ENCODE results near the gene FOXP1. TPM values are rescaled to one million over a fixed set of nuclear protein-coding genes. Genes with fewer than 3 reads are reported as not detected.

The FOXP1 gene
- total RNA-seq, 4 donors from 2014 or later: 169 to 300 (median 202) TPM

GRCh38 chr3:71087143-71088018 lies 496.1 kb downstream of the FOXP1 start:
- no peak overlapping the region for H3K27ac ChIP-seq
- no peak overlapping the region for H3K4me3 ChIP-seq
- H3K4me1 ChIP-seq: peaks cover 6 to 66% (median 7%) of the 10 kb centered on the region in 3 donors
- no peaks in the 10 kb centered on the region for H3K27me3 ChIP-seq
- no peaks in the 10 kb centered on the region for H3K9me3 ChIP-seq
- no peak for ATAC-seq
- no peaks in the 10 kb centered on the region for H3K36me3 ChIP-seq
- TF ChIP-seq CTCF (IDR thresholded peaks at IDR 0.05) (no peak), EP300 (IDR thresholded peaks at IDR 0.05) (no peak), POLR2A (IDR thresholded peaks at IDR 0.05) (no peak), POLR2AphosphoS5 (IDR thresholded peaks at IDR 0.05) (no peak)
- 83 to 93% methylated on average over 7 to 9 of the region's 9 CpGs for WGBS, 2 donors (ENCODE audit: low coverage in 1 of 2)

- H3K36me3 ChIP-seq: no peaks in the 10 kb centered on the region
- TF ChIP-seq CTCF (IDR thresholded peaks at IDR 0.05) (no peak), POLR2A (IDR thresholded peaks at IDR 0.05) (no peak), EP300 (IDR thresholded peaks at IDR 0.05) (no peak), POLR2AphosphoS5 (IDR thresholded peaks at IDR 0.05) (no peak)
- H3K27me3 ChIP-seq: no peaks in the 10 kb centered on the region
- WGBS, 2 donors (ENCODE audit: low coverage in 1 of 2): 74 to 75% methylated on average over 4 of the region's 4 CpGs
- no peak overlapping the region for H3K4me3 ChIP-seq
- no peaks in the 10 kb centered on the region for H3K9me3 ChIP-seq
- H3K27ac ChIP-seq: no peak overlapping the region
- H3K4me1 ChIP-seq: peaks cover 6 to 68% (median 7%) of the 10 kb centered on the region in 3 donors
- ATAC-seq: no peak
These were observed 496.8 kb downstream of the FOXP1 start for GRCh38 chr3:71086777-71087142.

- H3K9me3 ChIP-seq: no peaks in the 10 kb centered on the region
- no peaks in the 10 kb centered on the region for H3K36me3 ChIP-seq
- no peaks in the 10 kb centered on the region for H3K27me3 ChIP-seq
- no peak overlapping the region for H3K4me3 ChIP-seq
- peak; percentile 22 for ATAC-seq
- 80 to 83% methylated on average over 1 to 3 of the region's 3 CpGs for WGBS, 2 donors (ENCODE audit: low coverage in 1 of 2)
- no peak for TF ChIP-seq CTCF (IDR thresholded peaks at IDR 0.05)
- no peak for TF ChIP-seq EP300 (IDR thresholded peaks at IDR 0.05)
- no peak for TF ChIP-seq POLR2A (IDR thresholded peaks at IDR 0.05)
- TF ChIP-seq POLR2AphosphoS5 (IDR thresholded peaks at IDR 0.05): no peak
- no peak overlapping the region for H3K27ac ChIP-seq
- H3K4me1 ChIP-seq: peaks cover 7 to 79% (median 10%) of the 10 kb centered on the region in 3 donors
These were observed 499.8 kb downstream of the FOXP1 start for GRCh38 chr3:71083726-71084131.

- Histone ChIP-seq H3K9me3 (no peaks in the 10 kb centered on the region), H3K4me1 (peaks cover 7 to 79% (median 12%) of the 10 kb centered on the region in 3 donors), H3K36me3 (no peaks in the 10 kb centered on the region), H3K4me3 (no peak overlapping the region), H3K27ac (no peak overlapping the region), H3K27me3 (no peaks in the 10 kb centered on the region)
- no peak for ATAC-seq
- WGBS, 2 donors (ENCODE audit: low coverage in 1 of 2): 97 to 100% methylated on average over 2 to 4 of the region's 5 CpGs
- TF ChIP-seq POLR2AphosphoS5 (IDR thresholded peaks at IDR 0.05): no peak
- no peak for TF ChIP-seq EP300 (IDR thresholded peaks at IDR 0.05)
- TF ChIP-seq CTCF (IDR thresholded peaks at IDR 0.05): no peak
- no peak for TF ChIP-seq POLR2A (IDR thresholded peaks at IDR 0.05)
These were observed 500.7 kb downstream of the FOXP1 start for GRCh38 chr3:71082833-71083232.
